T-helper 1 cell treated with Interleukin-12 subunit alpha and Interleukin-12 subunit beta and Interleukin-4 antibody, amounts not matched to agents 30 μg/mL and 1 μg/mL, for 36 hours (primary cell): ENCODE data around the gene ZNF593OS.

Experiments
- H3K27ac Mint-ChIP-seq: one replicate; pipeline ENCODE4 v1.8.0; 2021; ENCODE audit warnings: mild to moderate bottlenecking, mixed read lengths
- H3K27me3 Mint-ChIP-seq: one replicate; pipeline ENCODE4 v1.8.0; 2021; ENCODE audit warnings: low read depth, mixed read lengths
- H3K36me3 Mint-ChIP-seq: one replicate; pipeline ENCODE4 v1.8.0; 2021; ENCODE audit warnings: low read depth, mixed read lengths
- H3K4me1 Mint-ChIP-seq: one replicate; pipeline ENCODE4 v1.8.0; 2021; ENCODE audit warnings: low read depth, mixed read lengths
- H3K4me3 Mint-ChIP-seq: one replicate; pipeline ENCODE4 v1.8.0; 2021; ENCODE audit warnings: mild to moderate bottlenecking, moderate library complexity, mixed read lengths
- H3K9me3 Mint-ChIP-seq: one replicate; pipeline ENCODE4 v1.8.0; 2021; ENCODE audit warnings: mixed read lengths

The ZNF593OS gene

GRCh38 chr1:26158908-26159742 is 12.5 kb downstream of the ZNF593OS start, which contains the start of gene FAM110D:
Gene FAM110D (plus strand): TSS chr1:26159079. CDS start chr1:26161292, 2,213 bp downstream.
- Mint-ChIP-seq H3K9me3 (no peaks in the 10 kb centered on the region), H3K4me1 (peaks cover 9% of the 10 kb centered on the region)

GRCh38 chr1:26158271-26158907 is 13.2 kb downstream of the ZNF593OS start:
- Mint-ChIP-seq H3K4me3 (no peak overlapping the region), H3K36me3 (no peaks in the 10 kb centered on the region), H3K27ac (no peak overlapping the region), H3K4me1 (peaks cover 5% of the 10 kb centered on the region), H3K9me3 (no peaks in the 10 kb centered on the region), H3K27me3 (peaks cover 86% of the 10 kb centered on the region)

More at GRCh38 chr1:26158908-26159742, 12.5 kb downstream of the ZNF593OS start, which contains the start of gene FAM110D:
- Mint-ChIP-seq H3K27me3 (peaks cover 84% of the 10 kb centered on the region), H3K4me3 (no peak within 1 kb of the TSS), H3K36me3 (no peaks in the 10 kb centered on the region), H3K27ac (no peak within 1 kb of the TSS)

- Mint-ChIP-seq H3K27me3 (peaks cover 82% of the 10 kb centered on the region), H3K4me3 (no peak overlapping the region), H3K4me1 (peaks cover 3% of the 10 kb centered on the region), H3K27ac (no peak overlapping the region), H3K36me3 (no peaks in the 10 kb centered on the region), H3K9me3 (no peaks in the 10 kb centered on the region)
Measured at GRCh38 chr1:26156285-26157038, 15.2 kb downstream of the ZNF593OS start.

DNA sequence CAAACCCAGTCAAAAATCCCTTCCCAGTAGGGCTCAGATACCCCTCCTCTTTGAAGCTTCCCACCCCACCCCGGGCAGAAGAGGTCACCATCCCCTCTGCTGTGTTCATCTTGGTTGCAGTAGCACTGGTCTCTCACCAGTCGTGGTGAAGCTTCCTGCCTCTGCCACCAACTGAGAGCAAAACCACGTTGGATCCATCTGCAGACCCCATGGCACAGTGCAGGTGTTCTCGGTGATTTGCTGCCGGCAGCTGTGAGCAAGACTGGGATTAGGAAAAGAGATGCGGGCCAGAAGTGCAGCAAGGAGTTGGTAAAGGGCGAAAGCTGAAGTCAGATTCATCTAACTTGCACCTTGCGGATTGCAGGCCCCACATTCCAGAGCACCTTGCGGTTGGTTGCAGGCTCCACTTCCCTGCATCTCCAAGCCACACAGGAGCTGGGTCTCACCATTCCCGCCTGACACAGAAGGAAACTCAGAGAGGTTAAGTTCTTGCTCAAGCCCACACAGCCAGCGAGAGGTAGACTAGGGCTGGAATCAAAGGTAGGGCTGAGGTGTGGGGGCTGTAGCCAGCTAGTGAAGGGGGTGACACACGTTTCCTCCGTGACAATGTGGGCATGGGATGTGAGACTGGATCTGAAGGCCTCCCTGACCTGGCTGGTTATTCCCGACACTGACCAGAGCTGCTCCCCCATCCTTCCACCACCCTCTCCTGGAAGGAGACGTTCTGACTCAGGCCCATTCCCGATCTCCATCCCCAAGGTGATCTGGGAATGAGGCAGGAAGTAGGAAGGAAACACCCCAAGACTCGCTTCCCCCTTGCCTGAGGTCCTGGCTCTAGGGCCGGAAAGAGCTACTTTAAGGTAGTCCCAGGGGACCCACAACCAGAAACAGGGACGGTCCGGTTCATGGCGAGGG is 16.0 kb downstream of the ZNF593OS start:
- Mint-ChIP-seq H3K9me3 (no peaks in the 10 kb centered on the region), H3K27me3 (peaks cover 80% of the 10 kb centered on the region), H3K4me3 (no peak overlapping the region), H3K4me1 (peaks cover 2% of the 10 kb centered on the region), H3K36me3 (no peaks in the 10 kb centered on the region), H3K27ac (no peak overlapping the region)

GRCh38 chr1:26154750-26155149 is 16.9 kb downstream of the ZNF593OS start:
- Mint-ChIP-seq H3K9me3 (no peaks in the 10 kb centered on the region), H3K27me3 (peaks cover 77% of the 10 kb centered on the region), H3K27ac (no peak overlapping the region), H3K4me1 (peaks cover 2% of the 10 kb centered on the region), H3K4me3 (no peak overlapping the region), H3K36me3 (no peaks in the 10 kb centered on the region)

GRCh38 chr1:26153966-26154532 is 17.6 kb downstream of the ZNF593OS start:
- peaks cover 75% of the 10 kb centered on the region for H3K27me3 Mint-ChIP-seq
- no peaks in the 10 kb centered on the region for H3K36me3 Mint-ChIP-seq
- H3K4me1 Mint-ChIP-seq = peaks cover 2% of the 10 kb centered on the region
- no peak overlapping the region for H3K4me3 Mint-ChIP-seq
- no peaks in the 10 kb centered on the region for H3K9me3 Mint-ChIP-seq
- no peak overlapping the region for H3K27ac Mint-ChIP-seq

- H3K27me3 Mint-ChIP-seq = peaks cover 49% of the 10 kb centered on the region
- peaks cover 3% of the 10 kb centered on the region for H3K4me1 Mint-ChIP-seq
- H3K4me3 Mint-ChIP-seq = no peak overlapping the region
- no peak overlapping the region for H3K27ac Mint-ChIP-seq
- no peaks in the 10 kb centered on the region for H3K9me3 Mint-ChIP-seq
- H3K36me3 Mint-ChIP-seq = no peaks in the 10 kb centered on the region
Measured at GRCh38 chr1:26148887-26149286, 22.7 kb downstream of the ZNF593OS start.

DNA sequence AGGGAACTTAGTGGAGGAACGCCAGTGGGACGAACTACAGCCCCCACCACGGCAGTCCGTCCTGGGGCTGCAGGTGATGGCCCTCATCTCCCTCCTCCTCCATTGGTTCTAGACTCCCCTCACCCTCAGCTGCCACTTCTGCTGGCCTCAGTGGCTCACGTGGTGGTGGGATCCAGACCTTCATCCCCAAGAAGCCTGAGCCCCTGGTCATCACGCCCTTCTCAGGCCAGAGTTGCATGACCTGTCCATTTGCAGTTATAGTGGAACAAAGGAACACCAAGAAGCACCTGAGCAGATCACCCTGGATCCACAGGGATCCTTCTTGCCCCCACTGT is 25.7 kb downstream of the ZNF593OS start:
- H3K9me3 Mint-ChIP-seq = no peaks in the 10 kb centered on the region

GRCh38 chr1:26145041-26145959 is 26.3 kb downstream of the ZNF593OS start:
- Mint-ChIP-seq H3K27ac (no peak overlapping the region), H3K4me1 (peaks cover 3% of the 10 kb centered on the region), H3K9me3 (no peaks in the 10 kb centered on the region), H3K4me3 (peak overlapping the region; percentile 40), H3K27me3 (peaks cover 36% of the 10 kb centered on the region), H3K36me3 (no peaks in the 10 kb centered on the region)

More for the DNA sequence above, 25.7 kb downstream of the ZNF593OS start:
- H3K36me3 Mint-ChIP-seq = no peaks in the 10 kb centered on the region
- H3K4me1 Mint-ChIP-seq = peaks cover 3% of the 10 kb centered on the region
- H3K27ac Mint-ChIP-seq = no peak overlapping the region
- peaks cover 36% of the 10 kb centered on the region for H3K27me3 Mint-ChIP-seq
- H3K4me3 Mint-ChIP-seq = no peak overlapping the region

DNA sequence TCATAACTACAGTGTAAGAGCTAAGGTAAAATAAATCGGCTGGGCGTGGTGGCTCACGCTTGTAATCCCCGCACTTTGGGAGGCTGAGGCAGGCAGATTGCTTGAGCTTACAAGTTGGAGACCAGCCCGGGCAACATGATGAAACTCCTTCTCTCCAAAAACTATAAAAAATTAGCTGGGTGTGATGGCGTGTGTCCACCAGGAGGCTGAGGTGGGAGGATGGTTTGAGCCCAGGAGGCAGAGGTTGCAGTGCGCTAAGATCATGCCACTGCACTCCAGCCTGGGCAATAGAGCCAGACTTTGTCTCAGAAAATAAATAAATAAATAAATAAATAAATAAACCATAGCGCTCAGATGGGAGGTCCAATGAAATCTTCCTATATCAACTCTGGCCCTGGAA is 29.5 kb downstream of the ZNF593OS start:
- H3K9me3 Mint-ChIP-seq = no peaks in the 10 kb centered on the region
- no peak overlapping the region for H3K27ac Mint-ChIP-seq
- H3K27me3 Mint-ChIP-seq = peaks cover 10% of the 10 kb centered on the region
- H3K36me3 Mint-ChIP-seq = no peaks in the 10 kb centered on the region
- H3K4me1 Mint-ChIP-seq = peaks cover 10% of the 10 kb centered on the region
- H3K4me3 Mint-ChIP-seq = no peak overlapping the region

GRCh38 chr1:26138974-26139558 is 32.6 kb downstream of the ZNF593OS start:
- Mint-ChIP-seq H3K27me3 (peaks cover 7% of the 10 kb centered on the region), H3K9me3 (no peaks in the 10 kb centered on the region), H3K36me3 (no peaks in the 10 kb centered on the region), H3K4me3 (no peak overlapping the region), H3K27ac (no peak overlapping the region), H3K4me1 (peaks cover 8% of the 10 kb centered on the region)

DNA sequence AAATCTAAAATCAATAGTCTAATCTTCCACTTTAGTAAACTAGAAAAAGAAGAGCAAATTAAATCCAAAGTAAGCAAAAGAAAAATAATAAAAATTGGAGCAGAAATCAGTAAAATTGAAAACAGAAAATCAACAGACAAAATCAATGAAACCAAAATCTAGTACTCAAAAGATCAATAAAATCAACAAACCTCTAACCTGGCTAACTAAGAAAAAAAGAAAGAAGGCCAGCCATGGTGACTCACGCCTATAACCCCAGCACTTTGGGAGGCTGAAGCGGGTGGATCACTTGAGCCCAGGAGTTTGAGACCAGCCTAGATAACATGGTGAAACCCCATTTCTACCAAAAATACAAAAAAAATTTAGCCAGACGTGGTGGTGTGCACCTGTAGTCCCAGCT is 37.2 kb downstream of the ZNF593OS start:
- no peaks in the 10 kb centered on the region for H3K27me3 Mint-ChIP-seq
- no peak overlapping the region for H3K27ac Mint-ChIP-seq
- H3K9me3 Mint-ChIP-seq = no peaks in the 10 kb centered on the region
- peaks cover 5% of the 10 kb centered on the region for H3K4me1 Mint-ChIP-seq
- no peaks in the 10 kb centered on the region for H3K36me3 Mint-ChIP-seq
- no peak overlapping the region for H3K4me3 Mint-ChIP-seq

- Mint-ChIP-seq H3K9me3 (no peaks in the 10 kb centered on the region), H3K36me3 (peaks cover 6% of the 10 kb centered on the region), H3K27ac (no peak overlapping the region), H3K4me3 (no peak overlapping the region), H3K4me1 (peaks cover 10% of the 10 kb centered on the region), H3K27me3 (peaks cover 3% of the 10 kb centered on the region)
Measured at GRCh38 chr1:26132834-26133167, 38.8 kb downstream of the ZNF593OS start.
